Subcutaneous abdominal adipose tissue (tissue), 5 donors: ENCODE data around the gene MROH2A.
"Not testable (repeated sequence)": the region's sequence is repeated elsewhere in the genome, so short reads cannot be mapped to it uniquely, and the experiment has no call there.

Source experiments
- H3K27ac ChIP-seq: one replicate; pipeline ENCODE4 v1.7.0; 2013; ENCODE audit warnings: low read depth, mild to moderate bottlenecking, inconsistent platforms, low read length, moderate library complexity
- H3K27me3 ChIP-seq, 5 donors: one replicate each; pipeline ENCODE4 v1.7.0; 2013; ENCODE audit warnings: low read length in 5 of 5, inconsistent platforms in 1 of 5; ENCODE audit not compliant: control insufficient read depth in 5 of 5, insufficient read depth in 4 of 5
- H3K36me3 ChIP-seq, 5 donors: one replicate each; pipeline ENCODE4 v1.7.0; 2013; ENCODE audit warnings: low read length in 5 of 5; ENCODE audit not compliant: control insufficient read depth in 5 of 5, insufficient read depth in 5 of 5
- H3K4me1 ChIP-seq, 5 donors: one replicate each; pipeline ENCODE4 v1.7.0; 2013; ENCODE audit warnings: low read length in 5 of 5, mild to moderate bottlenecking in 3 of 5, moderate library complexity in 1 of 5; ENCODE audit not compliant: control insufficient read depth in 5 of 5, insufficient read depth in 5 of 5
- H3K4me3 ChIP-seq, 5 donors: one replicate each; pipeline ENCODE4 v1.7.0; 2013; ENCODE audit warnings: low read length in 5 of 5, low read depth in 1 of 5
- H3K9ac ChIP-seq, 5 donors: one replicate each; pipeline ENCODE4 v1.7.0; 2013; ENCODE audit warnings: low read length in 5 of 5, mild to moderate bottlenecking in 4 of 5, moderate library complexity in 3 of 5
- H3K9me3 ChIP-seq, 5 donors: one replicate each; pipeline ENCODE4 v1.7.0; 2013; ENCODE audit warnings: low read length in 5 of 5; ENCODE audit not compliant: control insufficient read depth in 5 of 5
- donor health status: healthy.
- donor health status: healthy.
- donor health status: healthy.
- donor health status: healthy.
- donor health status: healthy.

MROH2A gene

DNA sequence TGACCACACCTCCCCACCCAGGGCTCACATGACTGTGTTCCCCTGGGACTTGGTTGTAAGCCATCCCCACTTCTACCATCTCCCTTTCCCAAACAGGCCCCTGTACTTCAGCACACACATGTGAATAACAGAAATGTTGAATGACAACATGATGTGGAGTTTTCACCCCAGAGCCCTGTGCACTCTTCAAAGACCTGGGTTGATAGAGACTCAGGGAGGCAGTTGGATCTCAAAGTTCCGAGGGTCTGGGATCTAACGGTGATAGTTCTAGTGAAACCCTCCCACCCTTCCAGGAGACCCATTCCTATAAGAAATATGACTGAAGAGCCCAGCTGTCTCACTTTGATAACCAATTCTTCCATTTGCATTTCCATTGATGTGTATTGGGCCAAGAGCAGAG lies at the start of gene MROH2A:
Gene MROH2A, plus strand, starts transcription at position 301 of the 400 bp plus-strand sequence. CDS start 1,029 bp downstream, outside the sequence.
- peaks cover 5 to 13% (median 8%) of the 10 kb centered on the region in 5 donors for H3K9me3 ChIP-seq
- H3K4me1 ChIP-seq, result no peaks in the 10 kb centered on the region
- H3K9ac ChIP-seq, result no peak within 1 kb of the TSS
- no peaks in the 10 kb centered on the region for H3K36me3 ChIP-seq
- H3K27ac ChIP-seq, result no peak within 1 kb of the TSS
- H3K4me3 ChIP-seq, result no peak within 1 kb of the TSS
- H3K27me3 ChIP-seq, result no peaks in the 10 kb centered on the region

DNA sequence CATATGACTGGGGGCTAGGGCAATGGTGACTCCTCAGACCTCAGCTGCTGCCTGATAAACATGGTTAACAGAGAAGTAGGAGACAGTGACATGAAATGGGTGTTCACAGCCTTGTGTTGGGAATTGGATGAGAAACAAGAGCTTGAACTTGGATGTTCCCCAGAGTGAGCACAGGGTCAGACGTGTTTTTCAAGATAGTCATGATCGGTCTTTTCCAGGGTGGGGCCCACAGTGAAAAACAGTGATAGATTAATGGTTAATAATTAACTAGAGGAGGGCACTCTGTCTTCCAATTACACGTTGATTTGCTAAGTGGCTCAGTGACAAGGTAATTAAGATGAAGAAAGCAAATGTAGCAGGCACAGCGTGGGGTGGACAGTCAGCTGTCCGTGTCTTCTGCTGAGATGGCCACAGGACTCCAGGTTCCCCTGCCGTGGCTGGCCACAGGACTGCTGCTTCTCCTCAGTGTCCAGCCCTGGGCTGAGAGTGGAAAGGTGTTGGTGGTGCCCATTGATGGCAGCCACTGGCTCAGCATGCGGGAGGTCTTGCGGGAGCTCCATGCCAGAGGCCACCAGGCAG lies 49.3 kb upstream of the MROH2A start, which contains the start of gene UGT1A3:
Gene UGT1A3, plus strand, starts transcription at position 320 of the 579 bp plus-strand sequence. Its CDS starts 85 bp downstream, at position 405.
- H3K9ac ChIP-seq, result no peak within 1 kb of the TSS
- peaks cover 0 to 2% (median 0%) of the 10 kb centered on the region in 5 donors for H3K27me3 ChIP-seq
- no peaks in the 10 kb centered on the region for H3K4me1 ChIP-seq
- no peaks in the 10 kb centered on the region for H3K36me3 ChIP-seq
- no peaks in the 10 kb centered on the region for H3K9me3 ChIP-seq
- H3K27ac ChIP-seq, result no peak within 1 kb of the TSS
- H3K4me3 ChIP-seq, result no peak within 1 kb of the TSS

DNA sequence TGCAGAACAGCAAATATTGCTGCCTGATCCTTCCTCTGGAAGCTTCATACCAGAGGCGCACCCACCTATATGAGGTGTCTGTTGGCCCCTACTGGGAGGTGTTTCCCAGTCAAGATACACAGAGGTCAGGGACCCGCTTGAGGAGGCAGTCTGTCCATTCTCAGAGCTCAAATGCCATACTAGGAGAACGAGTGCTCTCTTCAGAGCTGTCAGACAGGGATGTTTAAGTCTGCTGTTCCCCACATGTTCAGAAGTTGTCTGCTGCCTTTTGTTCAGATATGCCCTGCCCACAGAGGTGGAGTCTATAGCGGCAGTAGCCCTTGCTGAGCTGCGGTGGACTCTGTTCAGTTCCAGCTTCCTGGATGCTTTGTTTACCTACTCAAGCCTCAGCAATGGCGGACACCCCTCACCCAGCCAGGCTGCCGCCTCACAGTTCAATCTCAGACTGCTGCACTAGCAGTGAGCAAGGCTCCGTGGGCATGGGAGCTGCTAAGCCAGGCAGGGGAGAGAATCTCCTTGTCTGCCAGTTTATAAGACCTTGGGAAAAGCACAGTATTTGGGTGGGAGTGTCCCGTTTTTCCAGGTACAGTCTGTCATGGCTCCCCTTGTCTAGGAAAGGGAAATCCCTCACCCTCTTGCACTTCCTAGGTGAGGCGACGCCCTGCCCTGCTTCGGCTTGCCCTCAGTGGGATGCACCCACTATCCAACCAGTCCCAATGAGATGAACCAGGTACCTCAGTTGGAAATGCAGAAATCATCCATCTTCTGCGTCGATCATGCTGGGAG lies 41.1 kb upstream of the MROH2A start:
- H3K36me3 ChIP-seq, H3K27me3 ChIP-seq, H3K27ac ChIP-seq, H3K9me3 ChIP-seq, H3K4me3 ChIP-seq, H3K9ac ChIP-seq, H3K4me1 ChIP-seq: not testable (repeated sequence)

- Histone ChIP-seq H3K27me3 (peaks cover 0 to 4% (median 0%) of the 10 kb centered on the region in 5 donors), H3K36me3 (no peaks in the 10 kb centered on the region), H3K9me3 (peaks cover 0 to 2% (median 0%) of the 10 kb centered on the region in 5 donors), H3K4me1 (no peaks in the 10 kb centered on the region), H3K27ac (no peak overlapping the region), H3K9ac (no peak overlapping the region), H3K4me3 (no peak overlapping the region)
These were observed 37.3 kb upstream of the MROH2A start for GRCh38 chr2:233740870-233741269.

GRCh38 chr2:233743464-233744259 lies 34.5 kb upstream of the MROH2A start:
- H3K27me3 ChIP-seq, result peaks cover 0 to 2% (median 0%) of the 10 kb centered on the region in 5 donors

GRCh38 chr2:233745073-233745755 lies 32.9 kb upstream of the MROH2A start:
- H3K9me3 ChIP-seq, result peaks cover 0 to 2% (median 0%) of the 10 kb centered on the region in 5 donors
- no peaks in the 10 kb centered on the region for H3K36me3 ChIP-seq
- no peaks in the 10 kb centered on the region for H3K4me1 ChIP-seq
- H3K27ac ChIP-seq, result no peak overlapping the region
- H3K4me3 ChIP-seq, result no peak overlapping the region
- peaks cover 0 to 2% (median 0%) of the 10 kb centered on the region in 5 donors for H3K27me3 ChIP-seq
- H3K9ac ChIP-seq, result no peak overlapping the region

More at GRCh38 chr2:233743464-233744259, 34.5 kb upstream of the MROH2A start:
- H3K4me1 ChIP-seq, result no peaks in the 10 kb centered on the region
- no peak overlapping the region for H3K4me3 ChIP-seq
- no peaks in the 10 kb centered on the region for H3K36me3 ChIP-seq
- no peak overlapping the region for H3K9ac ChIP-seq
- H3K9me3 ChIP-seq, result peaks cover 0 to 2% (median 0%) of the 10 kb centered on the region in 5 donors
- no peak overlapping the region for H3K27ac ChIP-seq

- H3K9ac ChIP-seq, H3K36me3 ChIP-seq, H3K27ac ChIP-seq, H3K9me3 ChIP-seq, H3K27me3 ChIP-seq, H3K4me1 ChIP-seq, H3K4me3 ChIP-seq: not testable (repeated sequence)
These were observed 32.3 kb upstream of the MROH2A start for GRCh38 chr2:233745838-233746237.

GRCh38 chr2:233746475-233747282 lies 31.5 kb upstream of the MROH2A start:
- no peaks in the 10 kb centered on the region for H3K36me3 ChIP-seq
- H3K4me3 ChIP-seq, result no peak overlapping the region
- no peak overlapping the region for H3K9ac ChIP-seq
- H3K27me3 ChIP-seq, result no peaks in the 10 kb centered on the region
- no peak overlapping the region for H3K27ac ChIP-seq
- no peaks in the 10 kb centered on the region for H3K4me1 ChIP-seq
- peaks cover 0 to 7% (median 2%) of the 10 kb centered on the region in 5 donors for H3K9me3 ChIP-seq

GRCh38 chr2:233747283-233747544 lies 30.9 kb upstream of the MROH2A start:
- H3K4me1 ChIP-seq, result no peaks in the 10 kb centered on the region
- no peak overlapping the region for H3K9ac ChIP-seq
- no peaks in the 10 kb centered on the region for H3K36me3 ChIP-seq
- H3K27ac ChIP-seq, result no peak overlapping the region
- H3K9me3 ChIP-seq, result peaks cover 0 to 7% (median 2%) of the 10 kb centered on the region in 5 donors
- no peaks in the 10 kb centered on the region for H3K27me3 ChIP-seq
- H3K4me3 ChIP-seq, result no peak overlapping the region
